Suprapubic skin (tissue), 4 donors: ENCODE results near the gene WNT11.

ENCODE experiments used
- EP300 ChIP-seq: sonication (generic); formaldehyde crosslinking; IDR thresholded peaks from one replicate; pipeline ENCODE4 v1.6.1; 2017; ENCODE audit warnings: antibody characterized with exemption
- POLR2A ChIP-seq, 2 donors: fragments of 450-650 bp; IDR thresholded peaks; one replicate each; pipeline ENCODE4 v1.6.1; 2017; ENCODE audit warnings: antibody characterized with exemption in 2 of 2, mild to moderate bottlenecking in 2 of 2, moderate library complexity in 2 of 2
- POLR2AphosphoS5 ChIP-seq, 3 donors: sonication (generic); formaldehyde crosslinking; IDR thresholded peaks; one replicate each; pipeline ENCODE4 v1.6.1; 2017; ENCODE audit warnings: antibody characterized with exemption in 3 of 3
- TF ChIP-seq, protein P1 (sequence below), 2 donors: fragments of 200-600 bp in 1 of 2; fragments of 450-650 bp in 1 of 2; sonication (generic) in 1 of 2; IDR thresholded peaks; one replicate each; pipeline ENCODE4 v1.5.1; 2016 to 2019; ENCODE audit warnings: antibody characterized with exemption in 2 of 2, mild to moderate bottlenecking in 1 of 2, moderate library complexity in 1 of 2

DNA sequence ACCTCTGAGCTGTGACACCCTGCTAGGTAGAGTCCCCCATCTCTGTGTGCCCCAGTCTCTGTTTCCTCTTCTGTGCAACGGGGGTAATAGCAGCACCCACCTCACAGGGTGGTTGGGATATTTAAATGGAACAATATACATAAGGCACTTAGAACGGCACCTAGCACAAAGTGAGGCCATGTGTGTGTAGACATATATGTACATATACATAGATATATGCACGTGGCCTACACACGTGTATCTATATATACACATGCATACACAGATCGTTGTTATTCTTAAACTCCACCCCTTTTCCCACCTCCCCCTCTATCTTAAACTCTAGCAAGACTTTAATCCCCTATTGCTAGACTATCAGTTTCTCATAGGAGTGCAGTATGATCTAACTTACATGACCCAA, 2.4 kb downstream of the WNT11 start:
- TF ChIP-seq, protein P1, sequence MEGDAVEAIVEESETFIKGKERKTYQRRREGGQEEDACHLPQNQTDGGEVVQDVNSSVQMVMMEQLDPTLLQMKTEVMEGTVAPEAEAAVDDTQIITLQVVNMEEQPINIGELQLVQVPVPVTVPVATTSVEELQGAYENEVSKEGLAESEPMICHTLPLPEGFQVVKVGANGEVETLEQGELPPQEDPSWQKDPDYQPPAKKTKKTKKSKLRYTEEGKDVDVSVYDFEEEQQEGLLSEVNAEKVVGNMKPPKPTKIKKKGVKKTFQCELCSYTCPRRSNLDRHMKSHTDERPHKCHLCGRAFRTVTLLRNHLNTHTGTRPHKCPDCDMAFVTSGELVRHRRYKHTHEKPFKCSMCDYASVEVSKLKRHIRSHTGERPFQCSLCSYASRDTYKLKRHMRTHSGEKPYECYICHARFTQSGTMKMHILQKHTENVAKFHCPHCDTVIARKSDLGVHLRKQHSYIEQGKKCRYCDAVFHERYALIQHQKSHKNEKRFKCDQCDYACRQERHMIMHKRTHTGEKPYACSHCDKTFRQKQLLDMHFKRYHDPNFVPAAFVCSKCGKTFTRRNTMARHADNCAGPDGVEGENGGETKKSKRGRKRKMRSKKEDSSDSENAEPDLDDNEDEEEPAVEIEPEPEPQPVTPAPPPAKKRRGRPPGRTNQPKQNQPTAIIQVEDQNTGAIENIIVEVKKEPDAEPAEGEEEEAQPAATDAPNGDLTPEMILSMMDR (IDR thresholded peaks at IDR 0.05), result no peak
- no peak for TF ChIP-seq EP300
- no peak for TF ChIP-seq POLR2AphosphoS5 (IDR thresholded peaks at IDR 0.05)
- TF ChIP-seq POLR2A (IDR thresholded peaks at IDR 0.05), result no peak
